HG03432 (cell line): ENCODE results near the gene CLCN2.

Experiments
- ATAC-seq: cut with Tn5 transposase; IDR thresholded peaks from one replicate; pipeline ENCODE4 v1.9.1; 2021; ENCODE audit warnings: mild to moderate bottlenecking, moderate library complexity; ENCODE audit not compliant: unreplicated experiment

CLCN2 gene

DNA sequence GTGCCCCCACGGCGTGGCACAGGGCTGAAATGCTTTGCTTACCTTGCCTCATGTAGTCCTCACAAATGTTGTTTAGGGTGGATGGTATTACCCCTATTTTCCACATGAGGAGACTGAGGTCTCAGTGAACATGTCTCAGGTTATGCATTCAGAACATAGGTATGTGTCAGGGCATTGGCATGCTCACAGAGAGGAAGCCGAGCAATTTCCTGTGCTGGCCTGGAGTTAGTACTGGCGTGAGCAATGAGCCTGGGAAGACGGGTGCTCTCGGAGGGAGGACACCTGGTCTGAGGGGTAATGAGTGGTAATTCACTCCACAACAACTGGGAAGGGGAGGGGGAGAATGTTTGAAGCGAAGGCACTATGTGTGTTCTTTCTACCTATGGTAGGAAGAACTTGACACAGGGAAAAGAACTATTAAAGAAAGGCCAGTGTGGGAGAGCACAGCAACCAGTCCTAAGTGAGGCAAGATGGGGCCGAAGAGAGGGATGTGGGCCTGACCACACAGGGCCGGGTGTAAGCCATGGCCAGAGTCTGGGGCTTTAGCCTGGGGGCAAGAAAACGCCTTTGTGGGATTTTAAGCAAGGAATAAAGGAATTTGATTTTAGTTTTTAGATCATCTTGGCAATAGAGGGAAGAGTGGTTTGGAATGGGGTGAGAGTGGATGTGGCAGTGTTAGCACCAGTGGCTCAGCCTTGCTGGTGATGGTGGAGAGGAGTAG, 28.9 kb downstream of the CLCN2 start:
- no peak for ATAC-seq

DNA sequence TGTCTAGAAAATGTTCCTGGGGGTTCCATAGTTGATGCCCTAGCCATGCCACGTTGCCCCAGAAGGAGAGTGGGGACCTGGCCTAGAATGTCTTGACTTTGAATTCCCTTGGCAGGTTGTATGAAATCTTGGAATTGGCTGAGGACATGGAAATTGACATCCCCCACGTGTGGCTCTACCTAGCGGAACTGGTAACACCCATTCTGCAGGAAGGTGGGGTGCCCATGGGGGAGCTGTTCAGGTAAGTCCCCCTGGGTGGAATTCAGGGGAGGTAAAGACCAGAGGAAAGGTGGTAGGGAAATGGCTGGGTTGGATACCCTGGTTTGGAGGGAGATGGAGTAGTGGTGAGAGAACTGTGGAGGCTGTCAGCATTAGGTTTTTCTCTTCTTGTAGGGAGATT, 32.9 kb downstream of the CLCN2 start:
- no peak for ATAC-seq

DNA sequence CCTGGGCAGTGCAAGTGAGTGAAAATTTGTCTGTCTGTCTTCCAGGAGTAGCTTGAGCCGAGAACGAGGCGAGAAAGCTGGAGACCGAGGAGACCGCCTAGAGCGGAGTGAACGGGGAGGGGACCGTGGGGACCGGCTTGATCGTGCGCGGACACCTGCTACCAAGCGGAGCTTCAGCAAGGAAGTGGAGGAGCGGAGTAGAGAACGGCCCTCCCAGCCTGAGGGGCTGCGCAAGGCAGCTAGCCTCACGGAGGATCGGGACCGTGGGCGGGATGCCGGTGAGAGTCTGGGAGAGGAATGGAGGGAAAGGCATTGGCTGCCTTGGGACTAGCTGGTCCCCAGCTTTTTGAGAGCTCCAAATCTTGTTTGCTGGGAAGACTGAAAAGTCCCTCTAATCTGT, 34.2 kb downstream of the CLCN2 start:
- no peak for ATAC-seq

DNA sequence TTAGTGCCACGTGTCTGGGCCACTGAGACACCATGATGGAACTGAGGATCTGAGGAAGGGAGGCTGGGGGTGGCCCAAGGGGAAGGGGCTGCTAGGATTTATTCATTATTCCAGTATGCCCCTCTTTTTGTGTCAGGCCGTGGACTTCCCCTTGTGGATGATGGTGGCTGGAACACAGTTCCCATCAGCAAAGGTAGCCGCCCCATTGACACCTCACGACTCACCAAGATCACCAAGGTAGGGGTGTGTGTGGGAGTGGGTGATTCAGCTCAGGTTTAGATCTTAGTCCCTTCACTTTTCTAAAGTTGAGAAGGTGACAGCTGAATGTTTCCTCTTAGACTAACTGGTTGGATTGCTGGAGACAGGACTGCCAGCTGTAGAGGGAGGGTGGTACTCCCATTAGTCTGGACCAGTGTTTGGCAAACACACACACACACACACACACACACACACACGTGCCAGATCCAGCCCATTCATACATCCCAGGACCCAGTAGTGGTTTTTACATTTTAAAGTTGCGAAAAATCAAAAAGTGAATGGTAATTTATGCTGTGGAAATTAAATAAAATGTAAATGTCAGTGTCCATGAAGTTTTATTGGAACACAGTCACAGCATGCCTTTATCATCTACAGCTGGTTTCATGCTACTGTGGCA, 35.6 kb downstream of the CLCN2 start:
- no peak for ATAC-seq

DNA sequence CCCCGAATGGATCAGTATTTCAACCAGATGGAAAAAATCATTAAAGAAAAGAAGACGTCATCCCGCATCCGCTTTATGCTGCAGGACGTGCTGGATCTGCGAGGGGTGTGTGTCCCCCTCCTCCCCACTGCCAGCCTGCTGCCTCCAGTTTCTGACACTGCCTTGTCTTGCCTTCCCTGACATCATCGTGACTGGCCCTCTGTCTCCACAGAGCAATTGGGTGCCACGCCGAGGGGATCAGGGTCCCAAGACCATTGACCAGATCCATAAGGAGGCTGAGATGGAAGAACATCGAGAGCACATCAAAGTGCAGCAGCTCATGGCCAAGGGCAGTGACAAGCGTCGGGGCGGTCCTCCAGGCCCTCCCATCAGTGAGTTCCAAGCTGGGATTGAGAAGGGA, 36.1 kb downstream of the CLCN2 start:
- ATAC-seq, result no peak

- no peak for ATAC-seq
Observed at GRCh38 chr3:184323696-184324095, 37.7 kb downstream of the CLCN2 start.

- no peak for ATAC-seq
Observed at GRCh38 chr3:184322731-184323487, 38.5 kb downstream of the CLCN2 start.

- ATAC-seq, result no peak
Observed at GRCh38 chr3:184321666-184322065, 39.7 kb downstream of the CLCN2 start.

GRCh38 chr3:184320104-184320445, 41.3 kb downstream of the CLCN2 start:
- no peak for ATAC-seq

- no peak for ATAC-seq
Observed at GRCh38 chr3:184317201-184317600, 44.2 kb downstream of the CLCN2 start.

GRCh38 chr3:184316792-184317191, 44.6 kb downstream of the CLCN2 start:
- no peak for ATAC-seq

GRCh38 chr3:184315871-184316661, 45.3 kb downstream of the CLCN2 start:
- no peak for ATAC-seq

- peak; percentile 4 for ATAC-seq
Observed at GRCh38 chr3:184315543-184315867, 45.9 kb downstream of the CLCN2 start.

- peak; percentile 50 for ATAC-seq
Observed at GRCh38 chr3:184314700-184315542, 46.5 kb downstream of the CLCN2 start.

- ATAC-seq, result peak; percentile 87
Observed at GRCh38 chr3:184314363-184314699, 47.1 kb downstream of the CLCN2 start, which contains the start of gene EIF4G1. Gene EIF4G1 (plus strand): TSS chr3:184314606. CDS start chr3:184315797, 1,191 bp downstream.

- ATAC-seq, result no peak
Observed at GRCh38 chr3:184311633-184312032, 49.8 kb downstream of the CLCN2 start.

DNA sequence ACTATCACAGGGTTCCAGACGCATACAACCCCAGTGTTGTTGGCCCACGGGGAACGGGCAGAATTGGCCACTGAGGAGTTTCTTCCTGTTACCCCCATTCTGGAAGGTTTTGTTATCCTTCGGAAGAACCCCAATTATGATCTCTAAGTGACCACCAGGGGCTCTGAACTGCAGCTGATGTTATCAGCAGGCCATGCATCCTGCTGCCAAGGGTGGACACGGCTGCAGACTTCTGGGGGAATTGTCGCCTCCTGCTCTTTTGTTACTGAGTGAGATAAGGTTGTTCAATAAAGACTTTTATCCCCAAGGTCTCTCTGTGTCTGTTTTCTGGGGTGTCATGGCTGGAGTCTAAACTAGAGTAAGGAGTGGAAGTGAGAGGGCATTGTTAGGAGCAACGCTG, 52.7 kb downstream of the CLCN2 start:
- no peak for ATAC-seq

GRCh38 chr3:184307915-184308314, 53.5 kb downstream of the CLCN2 start:
- ATAC-seq, result no peak

GRCh38 chr3:184306341-184306972, 54.9 kb downstream of the CLCN2 start:
- no peak for ATAC-seq

DNA sequence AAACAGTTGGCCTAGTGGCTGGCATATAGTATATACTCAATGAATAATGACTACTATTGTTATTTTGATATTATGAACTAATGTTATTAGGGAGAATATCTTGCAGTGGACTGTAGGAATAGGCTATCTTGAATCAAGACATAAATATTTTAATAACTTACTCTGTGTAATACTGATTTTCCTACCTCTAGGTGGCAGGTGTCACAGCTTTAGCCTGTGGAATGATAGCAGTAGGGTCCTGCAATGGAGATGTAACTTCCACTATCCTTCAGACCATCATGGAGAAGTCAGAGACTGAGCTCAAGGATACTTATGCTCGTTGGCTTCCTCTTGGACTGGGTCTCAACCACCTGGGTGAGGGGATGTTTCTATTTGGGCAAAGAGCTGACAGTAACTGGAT, 55.8 kb downstream of the CLCN2 start:
- ATAC-seq, result no peak
